Suprapubic skin (tissue), 4 donors: ENCODE measurements around the gene B9D1. TPM values are rescaled to one million over a fixed set of nuclear protein-coding genes. Genes with fewer than 3 reads are reported as not detected.

Experiments
- DNase-seq, 2 donors: peaks; one replicate each; pipeline ENCODE4 v3.0.0-alpha.2; 2019; ENCODE audit warnings: low spot score in 2 of 2
- H3K27ac ChIP-seq: fragments of 200-600 bp; sonication (generic); one replicate; pipeline ENCODE4 v1.5.1; 2019
- H3K27me3 ChIP-seq: fragments of 200-600 bp; sonication (generic); one replicate; pipeline ENCODE4 v1.5.1; 2019
- H3K36me3 ChIP-seq: fragments of 200-600 bp; sonication (generic); one replicate; pipeline ENCODE4 v1.5.1; 2019
- H3K4me1 ChIP-seq: fragments of 200-600 bp; sonication (generic); one replicate; pipeline ENCODE4 v1.5.1; 2019
- H3K4me3 ChIP-seq: fragments of 200-600 bp; sonication (generic); one replicate; pipeline ENCODE4 v1.5.1; 2019; ENCODE audit warnings: mild to moderate bottlenecking
- H3K9me3 ChIP-seq: fragments of 200-600 bp; sonication (generic); one replicate; pipeline ENCODE4 v1.5.1; 2019
- EP300 ChIP-seq: sonication (generic); formaldehyde crosslinking; IDR thresholded peaks from one replicate; pipeline ENCODE4 v1.6.1; 2017; ENCODE audit warnings: antibody characterized with exemption
- POLR2A ChIP-seq, 2 donors: fragments of 450-650 bp; IDR thresholded peaks; one replicate each; pipeline ENCODE4 v1.6.1; 2017; ENCODE audit warnings: antibody characterized with exemption in 2 of 2, mild to moderate bottlenecking in 2 of 2, moderate library complexity in 2 of 2
- POLR2AphosphoS5 ChIP-seq, 3 donors: sonication (generic); formaldehyde crosslinking; IDR thresholded peaks; one replicate each; pipeline ENCODE4 v1.6.1; 2017; ENCODE audit warnings: antibody characterized with exemption in 3 of 3
- WGBS: methylation state at CpG from one replicate; pipeline ENCODE4 v1.1.5; 2018; 5-methylcytosine and 5-hydroxymethylcytosine counted together
- total RNA-seq, 4 donors: library from RNA; depleted of rRNA; stranded (reverse); fragments of >200 nt; gene quantifications; one replicate each; pipeline ENCODE4 v1.1.0, GENCODE V29; 2016
- TF ChIP-seq, protein P1 (sequence below), 2 donors: fragments of 200-600 bp in 1 of 2; fragments of 450-650 bp in 1 of 2; sonication (generic) in 1 of 2; IDR thresholded peaks; one replicate each; pipeline ENCODE4 v1.5.1; 2016 to 2019; ENCODE audit warnings: antibody characterized with exemption in 2 of 2, mild to moderate bottlenecking in 1 of 2, moderate library complexity in 1 of 2

B9D1 gene
- total RNA-seq, 4 donors from 2014 or later = 10.7 to 21.7 (median 17.3) TPM

- H3K4me3 ChIP-seq = no peak overlapping the region
- peaks cover 58% of the 10 kb centered on the region for H3K4me1 ChIP-seq
- TF ChIP-seq POLR2A (IDR thresholded peaks at IDR 0.05) (no peak), POLR2AphosphoS5 (IDR thresholded peaks at IDR 0.05) (no peak), EP300 (no peak)
- TF ChIP-seq, protein P1, sequence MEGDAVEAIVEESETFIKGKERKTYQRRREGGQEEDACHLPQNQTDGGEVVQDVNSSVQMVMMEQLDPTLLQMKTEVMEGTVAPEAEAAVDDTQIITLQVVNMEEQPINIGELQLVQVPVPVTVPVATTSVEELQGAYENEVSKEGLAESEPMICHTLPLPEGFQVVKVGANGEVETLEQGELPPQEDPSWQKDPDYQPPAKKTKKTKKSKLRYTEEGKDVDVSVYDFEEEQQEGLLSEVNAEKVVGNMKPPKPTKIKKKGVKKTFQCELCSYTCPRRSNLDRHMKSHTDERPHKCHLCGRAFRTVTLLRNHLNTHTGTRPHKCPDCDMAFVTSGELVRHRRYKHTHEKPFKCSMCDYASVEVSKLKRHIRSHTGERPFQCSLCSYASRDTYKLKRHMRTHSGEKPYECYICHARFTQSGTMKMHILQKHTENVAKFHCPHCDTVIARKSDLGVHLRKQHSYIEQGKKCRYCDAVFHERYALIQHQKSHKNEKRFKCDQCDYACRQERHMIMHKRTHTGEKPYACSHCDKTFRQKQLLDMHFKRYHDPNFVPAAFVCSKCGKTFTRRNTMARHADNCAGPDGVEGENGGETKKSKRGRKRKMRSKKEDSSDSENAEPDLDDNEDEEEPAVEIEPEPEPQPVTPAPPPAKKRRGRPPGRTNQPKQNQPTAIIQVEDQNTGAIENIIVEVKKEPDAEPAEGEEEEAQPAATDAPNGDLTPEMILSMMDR (IDR thresholded peaks at IDR 0.05) = no peak
- H3K27me3 ChIP-seq = no peaks in the 10 kb centered on the region
- no peaks in the 10 kb centered on the region for H3K9me3 ChIP-seq
- H3K36me3 ChIP-seq = no peaks in the 10 kb centered on the region
- WGBS = 92% methylated on average over 3 of the region's 3 CpGs
- no peak overlapping the region for H3K27ac ChIP-seq
- no peak for DNase-seq
Observed at GRCh38 chr17:19294443-19294842, 68.1 kb downstream of the B9D1 start.

Other genes starting within 250 kb of the B9D1 start
- gene GRAPL, start 235.1 kb downstream of the B9D1 start, total RNA-seq = 1 to 10 TPM in 2 of 4 donors, not detected in 2; 1.9 to 8.4 TPM
- gene EPN2, start 125.4 kb downstream of the B9D1 start, total RNA-seq = 100 to 1,000 TPM in 3 of 4 donors, 10 to 100 TPM in 1; 95.9 to 276 (median 131) TPM
- gene MAPK7, start 15.8 kb upstream of the B9D1 start, total RNA-seq = 10 to 100 TPM; 30.9 to 47.1 (median 43.6) TPM
- gene MFAP4, start 24.5 kb upstream of the B9D1 start, total RNA-seq = 10 to 100 TPM; 14.9 to 27.8 (median 24.9) TPM
- gene RNF112, start 48.5 kb upstream of the B9D1 start, total RNA-seq = 1 to 10 TPM in 3 of 4 donors, under 1 TPM in 1; 0.62 to 3.9 (median 1.5) TPM
- 10 to 100 TPM; 19.1 to 53.0 (median 39.2) TPM for gene SLC47A1, start 171.1 kb upstream of the B9D1 start, total RNA-seq